Measurements from ENCODE around the gene PLEKHA6.

The PLEKHA6 gene

DNA sequence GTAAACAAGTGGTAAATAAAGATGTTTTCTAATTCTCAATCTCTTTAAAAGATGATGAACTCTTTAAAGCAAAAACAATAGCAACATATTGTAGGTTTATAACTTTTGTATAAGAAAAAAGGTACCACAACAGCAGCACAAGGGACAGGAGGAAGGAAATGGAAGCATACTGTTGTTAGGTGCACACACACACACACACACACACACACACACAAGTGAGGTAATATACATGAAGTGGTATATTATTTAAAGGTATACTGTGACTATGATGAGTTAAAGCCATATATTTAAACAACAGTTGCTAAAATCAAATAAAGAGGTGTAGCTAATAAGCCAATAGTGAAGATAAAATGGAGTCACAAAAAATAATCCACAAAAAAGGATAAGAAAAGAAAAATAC is 31.9 kb upstream of the PLEKHA6 start:
- Mint-ChIP-seq H3K4me3 (no peak overlapping the region), H3K4me1 (no peaks in the 10 kb centered on the region), H3K36me3 (peaks cover 14% of the 10 kb centered on the region), H3K27ac (no peak overlapping the region), H3K9me3 (no peaks in the 10 kb centered on the region), H3K27me3 (no peaks in the 10 kb centered on the region)
- ATAC-seq: no peak

DNA sequence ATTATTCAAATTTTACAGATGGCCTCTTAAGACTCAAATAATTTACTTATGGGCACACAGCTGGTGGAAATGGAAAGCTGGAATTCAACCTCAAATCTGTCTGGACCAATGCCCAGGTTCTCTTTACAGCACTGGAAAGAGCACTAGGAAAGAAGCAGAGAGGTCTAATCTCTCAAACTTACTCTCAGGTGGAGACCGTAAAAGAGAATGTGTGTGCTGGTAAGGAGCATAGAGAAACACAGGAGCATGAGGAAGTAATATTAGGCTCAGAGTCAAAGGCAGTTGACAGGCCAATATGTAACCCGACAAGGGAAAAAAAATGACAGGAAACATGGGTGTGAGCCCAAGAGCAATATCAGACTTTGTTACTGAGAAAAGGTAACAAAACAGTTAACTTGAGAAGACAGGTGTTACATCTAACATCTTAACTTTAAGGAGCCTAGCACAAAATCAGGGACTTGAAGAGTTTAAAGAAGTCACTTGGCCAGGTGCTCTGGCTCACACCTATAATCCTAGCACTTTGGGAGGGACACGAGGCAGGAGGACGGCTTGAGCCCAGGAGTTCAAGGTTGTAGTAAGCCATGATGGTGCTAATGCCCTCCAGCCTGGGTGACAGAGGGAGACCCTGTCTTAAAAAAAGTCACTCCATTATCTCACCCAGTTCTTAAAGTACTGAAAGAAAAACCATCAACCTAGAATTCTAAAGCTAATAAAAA is 31.2 kb upstream of the PLEKHA6 start:
- H3K36me3 Mint-ChIP-seq: peaks cover 7% of the 10 kb centered on the region
- no peaks in the 10 kb centered on the region for H3K9me3 Mint-ChIP-seq
- no peaks in the 10 kb centered on the region for H3K27me3 Mint-ChIP-seq

DNA sequence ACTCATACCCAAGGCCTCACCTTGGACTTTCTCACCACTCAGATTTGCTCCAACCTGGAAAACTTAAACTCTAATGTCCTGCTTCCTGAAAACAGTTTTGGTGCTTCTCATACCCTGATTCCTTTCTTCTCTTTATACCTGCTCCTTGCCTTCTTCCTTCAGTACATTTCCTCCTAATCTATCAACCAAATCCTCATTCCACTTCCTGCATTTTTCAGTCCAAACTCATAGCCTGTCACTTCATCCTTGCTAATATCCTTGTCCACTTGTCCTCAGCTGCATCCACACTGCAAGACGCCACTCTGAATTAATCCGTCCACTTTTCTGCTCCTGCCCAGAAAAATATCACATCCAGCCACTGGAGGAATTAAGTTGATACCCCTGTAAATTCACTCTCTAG is 26.0 kb upstream of the PLEKHA6 start:
- Mint-ChIP-seq H3K27ac (no peak overlapping the region), H3K4me1 (no peaks in the 10 kb centered on the region), H3K9me3 (no peaks in the 10 kb centered on the region), H3K36me3 (no peaks in the 10 kb centered on the region), H3K27me3 (no peaks in the 10 kb centered on the region), H3K4me3 (no peak overlapping the region)
- no peak for ATAC-seq

More for the DNA sequence above, 31.2 kb upstream of the PLEKHA6 start:
- Mint-ChIP-seq H3K4me1 (no peaks in the 10 kb centered on the region), H3K27ac (no peak overlapping the region), H3K4me3 (no peak overlapping the region)
- no peak for ATAC-seq

DNA sequence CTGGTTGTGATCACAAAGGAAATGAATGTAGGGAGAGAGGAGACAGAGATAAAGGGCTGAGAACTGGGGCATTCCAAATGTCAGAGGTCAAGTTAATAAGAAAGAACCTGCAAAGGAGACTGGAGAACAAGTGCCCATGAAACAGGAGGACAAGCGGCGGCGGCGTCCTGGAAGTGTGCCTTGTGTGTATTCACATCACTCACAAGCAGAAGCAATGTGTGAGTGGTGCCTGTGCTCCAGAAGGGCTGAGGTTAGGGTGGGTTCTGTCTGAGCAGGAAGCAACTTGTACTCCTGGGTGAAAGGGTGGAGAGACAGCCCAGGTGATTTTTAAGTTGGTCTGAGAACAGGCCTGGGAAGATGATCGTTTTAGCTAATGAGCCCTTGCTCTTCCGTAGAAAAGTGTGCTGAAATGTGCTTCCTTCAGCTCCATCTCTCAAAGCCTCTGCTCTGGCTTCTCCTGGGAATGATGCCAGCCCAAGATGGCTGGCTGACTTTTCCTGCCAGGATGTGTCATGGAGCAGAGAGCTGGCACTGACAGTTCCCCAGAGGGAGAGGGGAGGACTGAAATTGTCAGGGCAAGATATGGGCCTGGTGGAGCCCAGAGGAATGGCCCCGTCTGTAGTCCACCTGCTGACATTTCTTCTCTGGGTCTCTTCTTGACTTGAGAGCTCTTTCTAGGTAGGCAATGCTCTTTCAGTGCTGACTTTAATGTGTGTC is 25.1 kb upstream of the PLEKHA6 start:
- no peaks in the 10 kb centered on the region for H3K36me3 Mint-ChIP-seq
- no peak for ATAC-seq
- H3K9me3 Mint-ChIP-seq: no peaks in the 10 kb centered on the region
- H3K27ac Mint-ChIP-seq: no peak overlapping the region
- H3K4me1 Mint-ChIP-seq: no peaks in the 10 kb centered on the region
- no peaks in the 10 kb centered on the region for H3K27me3 Mint-ChIP-seq
- H3K4me3 Mint-ChIP-seq: no peak overlapping the region

DNA sequence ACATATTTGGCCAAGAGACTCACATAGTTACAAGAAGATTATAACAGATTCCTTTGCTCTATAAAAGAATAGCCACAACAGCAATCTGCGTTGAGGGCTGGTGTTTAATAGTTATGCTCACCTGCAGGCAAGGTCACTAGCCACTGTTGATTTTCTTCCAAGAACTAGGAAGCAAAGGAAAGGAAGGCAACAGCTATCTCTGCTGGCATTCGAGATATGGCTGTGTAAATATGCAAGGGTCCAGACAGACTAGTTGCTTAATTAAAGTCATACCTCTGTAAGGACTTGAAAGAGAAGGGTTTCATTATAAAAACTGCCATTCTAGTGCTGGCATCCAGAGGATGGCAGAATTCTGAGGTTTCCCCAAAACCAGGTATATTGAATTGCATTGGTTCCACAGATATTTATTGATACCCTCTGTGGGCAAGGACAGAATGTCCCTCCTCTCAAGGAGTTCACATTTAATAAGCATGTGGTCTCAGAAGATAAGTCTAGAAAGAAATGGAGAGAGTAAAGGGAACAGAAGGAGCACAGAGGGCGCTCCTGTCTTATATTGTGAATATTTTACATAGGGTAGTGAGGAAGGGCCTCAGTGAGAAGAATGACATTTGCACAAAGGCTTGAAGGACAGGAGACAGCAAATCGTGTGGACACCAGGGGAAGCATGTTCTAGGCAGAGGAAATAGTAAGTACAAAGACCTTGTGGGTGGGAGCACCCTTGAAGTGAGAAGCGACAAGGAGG is 23.6 kb upstream of the PLEKHA6 start:
- peaks cover 2% of the 10 kb centered on the region for H3K4me1 Mint-ChIP-seq
- no peaks in the 10 kb centered on the region for H3K36me3 Mint-ChIP-seq
- no peak overlapping the region for H3K4me3 Mint-ChIP-seq
- peaks cover 2% of the 10 kb centered on the region for H3K27me3 Mint-ChIP-seq
- no peak for ATAC-seq
- no peaks in the 10 kb centered on the region for H3K9me3 Mint-ChIP-seq
- H3K27ac Mint-ChIP-seq: no peak overlapping the region

DNA sequence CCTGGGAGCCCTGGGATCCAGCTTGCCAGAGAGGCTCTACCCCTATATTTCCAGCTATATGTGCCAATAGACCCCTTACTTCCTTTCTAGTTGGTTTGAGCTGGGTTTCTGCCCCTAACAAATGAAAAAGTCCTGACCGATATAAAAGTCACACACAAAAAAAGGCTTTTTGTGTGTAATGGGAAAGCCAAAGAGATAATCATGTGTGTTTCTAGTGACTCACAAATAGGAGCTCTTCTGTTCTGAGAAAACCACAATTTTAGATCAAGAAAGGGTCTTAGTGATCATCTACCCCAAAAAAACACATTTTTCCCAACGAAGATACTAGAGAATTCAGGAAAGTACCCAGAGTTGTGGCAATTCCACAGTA is 23.0 kb upstream of the PLEKHA6 start:
- Mint-ChIP-seq H3K4me1 (peaks cover 8% of the 10 kb centered on the region), H3K36me3 (no peaks in the 10 kb centered on the region), H3K9me3 (no peaks in the 10 kb centered on the region), H3K27ac (no peak overlapping the region), H3K4me3 (no peak overlapping the region), H3K27me3 (peaks cover 8% of the 10 kb centered on the region)
- ATAC-seq: no peak

DNA sequence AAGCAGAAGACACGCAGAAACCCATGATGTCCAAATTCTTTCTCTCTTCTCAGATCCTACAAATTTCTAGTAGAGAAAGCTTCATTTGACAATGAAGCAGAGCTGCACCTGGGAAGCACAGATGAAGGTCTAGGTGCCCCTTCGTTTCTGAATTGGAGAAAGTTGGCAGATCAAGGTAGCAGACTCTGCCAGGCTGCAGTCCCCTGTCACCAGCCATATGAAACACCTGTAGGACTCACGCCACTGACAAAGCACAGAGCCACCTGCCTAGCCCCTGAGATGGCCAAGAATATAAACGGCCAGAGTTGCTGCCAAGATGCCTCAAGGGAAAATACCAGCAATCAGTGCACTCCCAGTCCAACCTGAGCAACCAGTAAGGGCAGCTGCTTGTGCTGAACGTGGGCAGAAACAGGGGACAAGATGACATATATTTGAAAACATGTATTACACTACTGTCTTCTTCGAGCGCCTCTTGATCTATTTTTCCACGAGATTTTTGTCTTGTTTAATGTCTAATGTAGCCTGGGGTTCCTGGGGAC is 20.6 kb upstream of the PLEKHA6 start:
- H3K9me3 Mint-ChIP-seq: no peaks in the 10 kb centered on the region
- ATAC-seq: no peak
- no peaks in the 10 kb centered on the region for H3K36me3 Mint-ChIP-seq
- peaks cover 16% of the 10 kb centered on the region for H3K27me3 Mint-ChIP-seq
- no peak overlapping the region for H3K27ac Mint-ChIP-seq
- H3K4me3 Mint-ChIP-seq: no peak overlapping the region
- H3K4me1 Mint-ChIP-seq: peaks cover 9% of the 10 kb centered on the region

DNA sequence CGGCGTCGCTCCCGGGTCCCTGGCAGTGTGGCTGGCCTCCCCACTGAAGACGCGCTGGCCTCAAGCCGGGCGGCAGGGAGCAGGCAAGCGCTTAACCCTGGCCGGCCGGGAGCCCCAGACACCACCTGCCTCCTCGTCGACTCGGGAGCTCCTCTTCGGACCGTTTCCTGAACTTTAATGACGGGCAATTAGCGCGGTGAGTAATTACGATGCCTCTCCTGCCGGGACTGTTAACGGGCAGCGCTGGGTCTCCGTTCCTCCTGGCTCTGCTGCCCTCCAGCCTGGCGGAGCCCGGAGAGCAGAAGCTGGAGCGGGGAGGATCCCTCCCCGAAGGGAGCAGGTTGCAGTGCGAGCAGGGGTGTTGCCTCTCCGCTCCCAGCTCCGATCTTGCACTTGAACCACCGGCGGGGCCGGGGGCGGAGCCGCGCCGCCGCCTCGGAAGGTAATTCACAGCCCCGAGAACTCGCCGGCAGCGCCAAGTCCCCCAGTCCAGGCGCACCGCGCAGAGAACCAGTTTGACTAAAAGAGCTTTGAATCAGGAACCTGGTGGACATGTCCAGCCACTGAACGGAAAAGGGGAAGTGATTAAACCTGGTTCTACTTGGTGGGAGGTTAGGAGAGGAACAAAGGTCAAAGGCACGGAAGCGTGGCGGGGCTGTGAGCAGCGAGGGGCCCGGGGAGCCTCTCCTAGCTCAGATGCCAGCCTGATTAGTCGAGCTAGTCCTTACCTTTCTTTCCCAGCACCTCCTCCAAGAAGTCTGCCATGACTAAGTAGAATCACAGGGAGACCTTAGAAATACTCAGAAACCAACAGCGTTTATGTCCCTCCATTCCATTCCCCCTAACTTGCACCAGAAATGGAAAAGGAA is 18.3 kb upstream of the PLEKHA6 start:
- Mint-ChIP-seq H3K27ac (peak overlapping the region; percentile 85), H3K4me3 (peak overlapping the region; percentile 85), H3K36me3 (no peaks in the 10 kb centered on the region)

DNA sequence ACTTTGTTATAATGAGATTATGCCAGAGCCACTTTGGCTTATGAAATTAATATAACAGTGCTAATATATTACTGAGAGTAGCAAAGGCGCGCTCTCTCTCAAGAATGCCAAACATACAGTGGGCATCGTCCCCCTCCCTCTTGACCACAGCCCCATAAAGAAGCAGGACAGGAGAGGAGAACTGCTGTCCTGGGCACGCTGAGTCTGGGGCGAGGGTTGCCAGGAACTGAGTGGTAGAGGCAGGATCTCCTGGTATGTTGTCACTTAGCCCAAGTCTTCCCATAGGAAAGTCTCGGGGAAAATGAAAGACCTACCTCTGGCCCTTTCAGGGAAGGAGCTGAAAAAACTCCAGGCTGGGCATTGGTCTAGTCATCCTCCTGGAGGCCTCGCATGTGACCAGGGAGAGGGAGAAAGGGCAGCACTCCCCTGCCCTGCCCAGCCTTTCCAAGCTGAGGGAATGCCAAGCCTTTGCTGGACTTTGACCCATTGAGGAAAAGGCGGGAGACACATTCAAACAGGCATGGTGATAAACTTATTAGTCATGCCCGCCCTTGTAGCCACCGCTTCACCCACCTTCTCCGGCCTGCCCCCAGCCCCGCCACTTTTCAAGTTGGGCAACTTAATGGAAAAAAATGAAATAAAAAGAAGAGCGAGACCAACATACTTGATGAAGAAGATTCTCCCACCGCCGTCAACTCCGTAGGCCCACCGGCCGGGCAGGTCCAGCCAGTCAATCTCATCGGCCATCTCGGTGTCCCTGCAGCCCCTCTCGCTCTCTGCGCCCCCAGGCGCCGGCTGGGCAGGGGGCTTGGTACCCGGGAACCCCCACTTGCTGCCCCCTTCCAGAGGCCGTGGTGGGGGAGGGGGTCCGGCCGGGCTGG is 17.4 kb upstream of the PLEKHA6 start:
- Mint-ChIP-seq H3K27me3 (peaks cover 16% of the 10 kb centered on the region), H3K4me3 (peak overlapping the region; percentile 68), H3K36me3 (no peaks in the 10 kb centered on the region), H3K4me1 (peaks cover 9% of the 10 kb centered on the region), H3K9me3 (no peaks in the 10 kb centered on the region), H3K27ac (peak overlapping the region; percentile 85)
- ATAC-seq: no peak

More for the DNA sequence above, 18.3 kb upstream of the PLEKHA6 start:
- H3K27me3 Mint-ChIP-seq: peaks cover 16% of the 10 kb centered on the region
- no peaks in the 10 kb centered on the region for H3K9me3 Mint-ChIP-seq
- H3K4me1 Mint-ChIP-seq: peaks cover 9% of the 10 kb centered on the region
- ATAC-seq: peak; percentile 89

DNA sequence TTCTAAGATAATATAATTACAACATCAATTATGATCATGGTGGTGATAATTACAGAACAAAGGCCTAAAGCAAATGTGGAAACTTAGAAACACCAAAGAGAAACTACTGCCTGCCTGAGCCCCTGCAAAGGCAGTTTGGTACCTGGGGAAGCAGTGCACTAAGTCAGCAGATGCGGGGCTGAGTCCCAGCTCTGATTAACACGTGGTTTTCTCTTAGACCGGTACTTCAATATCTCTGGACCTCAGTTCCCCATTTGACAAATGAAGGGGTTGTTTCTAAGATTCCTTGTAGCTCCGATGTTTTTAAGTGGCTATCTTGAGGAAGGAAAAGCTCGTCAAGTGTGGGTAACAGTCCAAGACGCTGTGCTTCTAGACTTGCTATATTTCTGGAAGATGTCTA is 16.7 kb upstream of the PLEKHA6 start:
- no peak overlapping the region for H3K27ac Mint-ChIP-seq
- H3K4me3 Mint-ChIP-seq: no peak overlapping the region
- H3K9me3 Mint-ChIP-seq: no peaks in the 10 kb centered on the region
- H3K4me1 Mint-ChIP-seq: peaks cover 9% of the 10 kb centered on the region
- H3K27me3 Mint-ChIP-seq: peaks cover 16% of the 10 kb centered on the region
- no peaks in the 10 kb centered on the region for H3K36me3 Mint-ChIP-seq
- no peak for ATAC-seq

DNA sequence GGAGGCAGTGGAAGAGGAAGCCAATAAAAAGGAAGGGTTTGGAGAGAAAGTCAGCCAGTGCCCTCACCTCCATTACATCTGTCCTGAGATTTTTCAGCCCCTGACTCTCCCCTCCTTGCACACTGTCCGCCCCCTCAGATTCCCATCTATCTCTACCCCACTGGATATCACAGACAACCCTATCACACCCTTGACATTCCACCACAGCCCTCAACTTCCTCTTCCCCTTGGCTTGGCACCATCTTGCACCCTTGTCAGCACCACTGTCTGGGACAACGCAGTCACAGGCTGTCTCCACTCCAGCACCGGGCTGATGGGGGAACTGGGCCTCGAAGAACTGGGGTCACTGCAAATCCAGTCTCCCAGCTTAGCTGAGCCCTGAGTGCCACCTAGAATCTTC is 14.2 kb upstream of the PLEKHA6 start:
- Mint-ChIP-seq H3K27ac (no peak overlapping the region), H3K4me1 (peaks cover 9% of the 10 kb centered on the region), H3K9me3 (no peaks in the 10 kb centered on the region), H3K36me3 (no peaks in the 10 kb centered on the region), H3K4me3 (no peak overlapping the region), H3K27me3 (peaks cover 16% of the 10 kb centered on the region)
- ATAC-seq: no peak

DNA sequence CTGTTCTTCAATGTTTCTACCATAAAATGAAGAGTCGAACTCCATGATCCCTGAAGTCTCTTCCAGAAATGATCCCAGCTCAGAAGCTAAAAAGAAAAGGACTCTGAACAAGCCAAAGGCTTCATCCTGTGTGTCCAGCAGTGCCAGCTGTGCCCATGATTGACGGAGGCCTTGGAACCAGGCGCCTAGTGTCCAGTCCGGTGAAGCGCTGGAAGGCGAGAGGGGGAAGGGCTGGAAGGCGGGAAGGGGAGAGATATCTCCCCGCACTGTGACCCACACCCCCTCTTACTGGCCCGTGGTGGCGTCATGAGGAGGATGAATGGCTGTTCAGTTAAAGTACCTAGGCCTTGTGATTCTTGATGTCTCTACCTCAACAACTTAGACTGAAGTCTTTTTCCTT is 10.4 kb upstream of the PLEKHA6 start:
- Mint-ChIP-seq H3K9me3 (no peaks in the 10 kb centered on the region), H3K4me3 (no peak overlapping the region), H3K27ac (no peak overlapping the region), H3K36me3 (no peaks in the 10 kb centered on the region), H3K4me1 (peaks cover 8% of the 10 kb centered on the region), H3K27me3 (peaks cover 31% of the 10 kb centered on the region)
- ATAC-seq: no peak

DNA sequence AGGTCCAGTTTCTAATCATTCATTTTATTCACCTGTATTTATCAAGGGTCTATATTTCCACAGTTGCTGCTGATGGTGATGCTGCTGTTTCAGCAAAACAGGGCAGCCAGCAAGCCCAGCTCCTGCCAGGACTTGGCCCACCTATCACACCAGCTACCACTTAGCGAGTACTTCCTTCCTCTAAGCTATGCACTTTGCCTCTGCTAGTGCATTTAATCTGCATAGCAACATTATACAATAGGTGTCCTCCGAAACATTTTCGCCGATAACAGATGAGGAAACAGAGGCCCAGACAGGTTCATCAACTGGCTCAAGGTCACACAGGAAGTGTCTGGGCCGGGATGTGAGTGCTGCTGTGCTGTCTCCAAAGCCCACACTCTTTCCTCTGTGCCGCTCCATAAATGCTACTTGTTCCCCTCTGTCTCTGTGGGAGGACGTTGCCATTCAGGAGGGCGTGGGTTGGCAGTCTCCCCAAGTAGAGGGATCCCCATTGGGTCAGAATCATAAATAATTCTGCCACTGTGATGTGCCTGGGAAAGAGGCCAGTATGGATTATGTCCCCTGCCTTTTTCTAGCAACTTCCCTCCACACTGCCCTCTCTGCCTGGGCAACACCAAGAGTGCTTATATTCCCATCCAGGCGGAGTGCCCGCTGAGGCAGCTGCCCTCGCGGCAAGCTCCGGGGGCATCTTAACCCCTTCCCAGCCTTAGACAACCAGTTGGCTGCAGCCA is 9.4 kb upstream of the PLEKHA6 start:
- H3K27me3 Mint-ChIP-seq: peaks cover 39% of the 10 kb centered on the region
- ATAC-seq: no peak
- peaks cover 16% of the 10 kb centered on the region for H3K4me1 Mint-ChIP-seq
- H3K9me3 Mint-ChIP-seq: no peaks in the 10 kb centered on the region
- H3K27ac Mint-ChIP-seq: no peak overlapping the region
- no peak overlapping the region for H3K4me3 Mint-ChIP-seq
- no peaks in the 10 kb centered on the region for H3K36me3 Mint-ChIP-seq

Data from stimulated activated memory B cell treated with anti-CD40 and anti-IgM and Interleukin-4, amounts not matched to agents 10 μg/mL and 1 μg/mL and 100 μg/mL, for 72 hours (primary cell).